Spleen (tissue), 7 donors: ENCODE measurements around the gene FXYD5.

ENCODE experiments used
- POLR2A ChIP-seq, 3 donors: fragments of 450-650 bp; IDR thresholded peaks; one replicate each; pipeline ENCODE4 v1.5.1; 2017; ENCODE audit warnings: antibody characterized with exemption in 3 of 3, mild to moderate bottlenecking in 1 of 3
- POLR2AphosphoS5 ChIP-seq, 3 donors: sonication (generic); formaldehyde crosslinking; IDR thresholded peaks; one replicate each; pipeline ENCODE4 v1.5.1; 2017; ENCODE audit warnings: antibody characterized with exemption in 3 of 3
- TF ChIP-seq, protein P1 (sequence below), 11 experiments: fragments of 200-600 bp in 7 of 11; fragments of 450-650 bp in 4 of 11; sonication (generic) in 4 of 11; IDR thresholded peaks in 8 of 11; conservative IDR thresholded peaks in 3 of 11; 1 replicate in 7 of 11; 2 replicates in 4 of 11; pipeline versions ENCODE4 v1.4.0 to v1.8.0; 2016 to 2021; ENCODE audit warnings: antibody characterized with exemption in 11 of 11, inconsistent platforms in 4 of 11, mild to moderate bottlenecking in 1 of 11
- donor health status: DM: no; HTN: no; CAD: no; lungs with moderate emphysema.
- donor health status: DM: no; HTN: no; CAD: no.
- donor health status: DM: no; HTN: no; CAD: no.

- TF ChIP-seq, protein P1, sequence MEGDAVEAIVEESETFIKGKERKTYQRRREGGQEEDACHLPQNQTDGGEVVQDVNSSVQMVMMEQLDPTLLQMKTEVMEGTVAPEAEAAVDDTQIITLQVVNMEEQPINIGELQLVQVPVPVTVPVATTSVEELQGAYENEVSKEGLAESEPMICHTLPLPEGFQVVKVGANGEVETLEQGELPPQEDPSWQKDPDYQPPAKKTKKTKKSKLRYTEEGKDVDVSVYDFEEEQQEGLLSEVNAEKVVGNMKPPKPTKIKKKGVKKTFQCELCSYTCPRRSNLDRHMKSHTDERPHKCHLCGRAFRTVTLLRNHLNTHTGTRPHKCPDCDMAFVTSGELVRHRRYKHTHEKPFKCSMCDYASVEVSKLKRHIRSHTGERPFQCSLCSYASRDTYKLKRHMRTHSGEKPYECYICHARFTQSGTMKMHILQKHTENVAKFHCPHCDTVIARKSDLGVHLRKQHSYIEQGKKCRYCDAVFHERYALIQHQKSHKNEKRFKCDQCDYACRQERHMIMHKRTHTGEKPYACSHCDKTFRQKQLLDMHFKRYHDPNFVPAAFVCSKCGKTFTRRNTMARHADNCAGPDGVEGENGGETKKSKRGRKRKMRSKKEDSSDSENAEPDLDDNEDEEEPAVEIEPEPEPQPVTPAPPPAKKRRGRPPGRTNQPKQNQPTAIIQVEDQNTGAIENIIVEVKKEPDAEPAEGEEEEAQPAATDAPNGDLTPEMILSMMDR (IDR thresholded peaks at IDR 0.05 in 8 of 11, conservative IDR thresholded peaks at IDR 0.05 in 3 of 11): no peak
- TF ChIP-seq POLR2A (IDR thresholded peaks at IDR 0.05): no peak
- no peak for TF ChIP-seq POLR2AphosphoS5 (IDR thresholded peaks at IDR 0.05)
These were observed 48.3 kb upstream of the FXYD5 start for GRCh38 chr19:35106291-35106583.
